IMR-90 (cell line): ENCODE results near the gene TNRC18. TPM values are rescaled to one million over a fixed set of nuclear protein-coding genes. Genes with fewer than 3 reads are reported as not detected.
A peak's percentile ranks its signal among the peaks of the same experiment; 100 is the strongest.

ENCODE experiments used
- ATAC-seq: fragments of 200-7000 bp; cut with Tn5 transposase; 2 replicates; pipeline ENCODE4 v1.9.1; 2020; ENCODE audit warnings: low read depth, mild to moderate bottlenecking, moderate library complexity
- BruUV-seq: library from RNA; stranded (reverse); fragments of 400-500 nt; replicated peaks from 2 replicates; lab custom pipeline; 2021; lab: Mats Ljungman, UMichigan
- CTCF ChIA-PET: fragments of 300-600 bp; formaldehyde crosslinking; extraction: SDS; loops from one replicate; lab custom pipeline; 2021; ENCODE audit warnings: antibody characterized with exemption; lab: Yijun Ruan, JAX
- POLR2A ChIA-PET: fragments of 300-600 bp; sonication (Branson Sonifier 250); formaldehyde crosslinking; loops from one replicate; lab custom pipeline; 2022; ENCODE audit warnings: antibody characterized with exemption; ENCODE audit not compliant: unreplicated experiment; lab: Charles Lee
- DNase-seq: peaks from one replicate; pipeline ENCODE4 v3.0.0; 2013
- H2AFZ ChIP-seq: replicated peaks from 2 replicates; pipeline ENCODE3; 2013; ENCODE audit warnings: low read length, mild to moderate bottlenecking; ENCODE audit not compliant: poor library complexity
- H2AK5ac ChIP-seq: 2 replicates; pipeline ENCODE4 v1.6.1; 2013; ENCODE audit warnings: low read depth, low read length, inconsistent platforms
- H2AK9ac ChIP-seq: replicated peaks from 2 replicates; pipeline ENCODE3; 2013; ENCODE audit warnings: mild to moderate bottlenecking, low read depth, low read length, moderate library complexity; ENCODE audit not compliant: poor library complexity
- H2BK120ac ChIP-seq: 2 replicates; pipeline ENCODE4 v1.6.1; 2013; ENCODE audit warnings: low read depth, low read length, inconsistent platforms
- H2BK15ac ChIP-seq: 3 replicates; pipeline ENCODE4 v1.6.1; 2013; ENCODE audit warnings: low read depth, low read length, inconsistent platforms
- H2BK20ac ChIP-seq: 2 replicates; pipeline ENCODE4 v1.6.1; 2013; ENCODE audit warnings: low read depth, mild to moderate bottlenecking, inconsistent platforms, low read length, moderate library complexity
- H2BK5ac ChIP-seq: 2 replicates; pipeline ENCODE4 v1.6.1; 2013; ENCODE audit warnings: mild to moderate bottlenecking, low read depth, low read length, inconsistent platforms; ENCODE audit not compliant: poor library complexity, severe bottlenecking
- H3K14ac ChIP-seq: replicated peaks from 2 replicates; pipeline ENCODE4 v1.6.1; 2013; ENCODE audit warnings: low read depth, low read length, inconsistent platforms
- H3K18ac ChIP-seq: 2 replicates; pipeline ENCODE4 v1.6.1; 2013; ENCODE audit warnings: low read depth, low read length, control low read depth
- H3K23ac ChIP-seq: 2 replicates; pipeline ENCODE4 v1.6.1; 2013; ENCODE audit warnings: low read depth, low read length, inconsistent platforms
- H3K27ac ChIP-seq: 2 replicates; pipeline ENCODE4 v1.5.1; 2013; ENCODE audit warnings: mild to moderate bottlenecking, control low read depth, low read length; ENCODE audit not compliant: insufficient read depth
- H3K27me3 ChIP-seq: 2 replicates; pipeline ENCODE4 v1.6.1; 2013; ENCODE audit warnings: low read length; ENCODE audit not compliant: control insufficient read depth, insufficient read depth
- H3K36me3 ChIP-seq: 2 replicates; pipeline ENCODE4 v1.6.1; 2013; ENCODE audit warnings: low read length, mixed read lengths; ENCODE audit not compliant: control insufficient read depth, insufficient read depth
- H3K4ac ChIP-seq: 2 replicates; pipeline ENCODE4 v1.6.1; 2013; ENCODE audit warnings: low read depth, low read length, inconsistent platforms
- H3K4me1 ChIP-seq: 2 replicates; pipeline ENCODE4 v1.6.1; 2013; ENCODE audit warnings: low read length, mixed read lengths; ENCODE audit not compliant: control insufficient read depth, insufficient read depth
- H3K4me2 ChIP-seq: 2 replicates; pipeline ENCODE4 v1.6.1; 2013; ENCODE audit warnings: low read depth, mild to moderate bottlenecking, control low read depth, low read length, moderate library complexity
- H3K4me3 ChIP-seq: 2 replicates; pipeline ENCODE4 v1.5.1; 2013; ENCODE audit warnings: low read depth, mild to moderate bottlenecking, control low read depth, low read length, moderate library complexity; ENCODE audit not compliant: insufficient read depth
- H3K56ac ChIP-seq: 2 replicates; pipeline ENCODE4 v1.6.1; 2013; ENCODE audit warnings: low read length, inconsistent platforms; ENCODE audit not compliant: insufficient read depth; ENCODE audit errors: extremely low read depth
- H3K79me1 ChIP-seq, 2 experiments: 2 replicates each; pipeline ENCODE4 v1.6.1; 2013; ENCODE audit warnings: low read length in 2 of 2, inconsistent platforms in 1 of 2, low read depth in 1 of 2
- H3K9ac ChIP-seq: 2 replicates; pipeline ENCODE4 v1.6.1; 2013; ENCODE audit warnings: low read depth, low read length, control low read depth
- H3K9me1 ChIP-seq: 2 replicates; pipeline ENCODE4 v1.6.1; 2013; ENCODE audit warnings: low read length, inconsistent platforms; ENCODE audit not compliant: insufficient read depth
- H3K9me3 ChIP-seq: 2 replicates; pipeline ENCODE4 v1.6.1; 2013; ENCODE audit warnings: low read length; ENCODE audit not compliant: control insufficient read depth, insufficient read depth
- H4K20me1 ChIP-seq: 2 replicates; pipeline ENCODE4 v1.6.1; 2013; ENCODE audit warnings: low read length, inconsistent platforms; ENCODE audit not compliant: insufficient read depth
- H4K5ac ChIP-seq: 2 replicates; pipeline ENCODE4 v1.6.1; 2013; ENCODE audit warnings: mild to moderate bottlenecking, low read depth, low read length, control low read depth
- H4K8ac ChIP-seq, 2 experiments: 2 replicates each; pipeline ENCODE4 v1.6.1; 2013; ENCODE audit warnings: low read depth in 2 of 2, low read length in 2 of 2, control low read depth in 1 of 2, inconsistent platforms in 1 of 2
- H4K91ac ChIP-seq: 2 replicates; pipeline ENCODE4 v1.6.1; 2013; ENCODE audit warnings: low read depth, low read length, inconsistent platforms; ENCODE audit not compliant: insufficient read depth
- CEBPB ChIP-seq: IDR thresholded peaks from 2 replicates; pipeline ENCODE4 v1.6.1; 2012; ENCODE audit warnings: low read depth, low read length, improper control_type of control experiment
- CTCF ChIP-seq: conservative IDR thresholded peaks from 2 replicates; pipeline ENCODE4 v1.5.1; 2012; ENCODE audit warnings: mild to moderate bottlenecking, low read depth, low read length, improper control_type of control experiment
- MAZ ChIP-seq: IDR thresholded peaks from 2 replicates; pipeline ENCODE4 v1.6.1; 2012; ENCODE audit warnings: low read depth, mild to moderate bottlenecking, low read length, improper control_type of control experiment, moderate library complexity, borderline replicate concordance
- MXI1 ChIP-seq: IDR thresholded peaks from 2 replicates; pipeline ENCODE4 v1.6.1; 2012; ENCODE audit warnings: low read depth, mild to moderate bottlenecking, low read length, moderate library complexity, borderline replicate concordance
- RAD21 ChIP-seq: IDR thresholded peaks from 2 replicates; pipeline ENCODE4 v1.6.1; 2012; ENCODE audit warnings: low read length, improper control_type of control experiment
- WGBS, 2 experiments: methylation state at CpG; one replicate each; pipeline versions ENCODE4 v1.1.5 to v1.1.7; 2013; ENCODE audit warnings: missing lambda C conversion rate in 2 of 2; ENCODE audit not compliant: insufficient read length in 1 of 2; ENCODE audit errors: extremely low coverage in 2 of 2; 5-methylcytosine and 5-hydroxymethylcytosine counted together
- dilution Hi-C: fragments of 300-500 bp; cut with HindIII; formaldehyde crosslinking; loops from one replicate; pipeline ENCODE4 v1.14.3; 2018; ENCODE audit warnings: low sequenced_read_pairs; ENCODE audit not compliant: unreplicated experiment
- in situ Hi-C: fragments of 300-500 bp; cut with MboI; formaldehyde crosslinking; loops from 3 replicates; pipeline ENCODE4 v1.14.3; 2019; ENCODE audit warnings: low sequenced_read_pairs, inconsistent platforms, mixed read lengths
- intact Hi-C: fragments of 100-400 bp; cut with micrococcal nuclease; formaldehyde crosslinking; loops from 2 replicates; pipeline ENCODE4 v1.10.0; 2022
- polyA plus RNA-seq, 3 experiments: library from polyadenylated mRNA; depleted of rRNA; stranded (reverse); fragments of >200 nt; gene quantifications; 2 replicates each; pipeline ENCODE4 v1.2.3, GENCODE V29; 2012; ENCODE audit warnings: low replicate concordance in 1 of 3
- total RNA-seq: library from RNA; depleted of rRNA; stranded (reverse); fragments of >200 nt; gene quantifications from 2 replicates; pipeline ENCODE4 v1.2.3, GENCODE V29; 2012

The TNRC18 gene
- total and polyA plus RNA-seq, 2 of the 4 experiments (the other 2 are of a cell fraction), result 4.7 to 29.6 TPM

GRCh38 chr7:5428478-5429252 lies 5.0 kb upstream of the TNRC18 start:
- H4K5ac ChIP-seq, result peak overlapping the region; percentile 58

More at GRCh38 chr7:5428478-5429252, 5.0 kb upstream of the TNRC18 start:
- H3K18ac ChIP-seq, result peak overlapping the region; percentile 77
- H2BK20ac ChIP-seq, result no peak overlapping the region
- peak overlapping the region; percentile 99 for H2AK9ac ChIP-seq
- WGBS, 2 experiments, result 0% methylated on average over 23 of the region's 46 CpGs; no CpG with 5 or more reads in 1 of the 2 experiments
- no peak overlapping the region; the same call in 2 of the 3 replicates for H2BK15ac ChIP-seq
- intact Hi-C loops (no loop called here), in situ Hi-C loops (no loop called here), dilution Hi-C loops (no loop called here)
- peak overlapping the region; percentile 90 for H3K9ac ChIP-seq
- ChIA-PET CTCF (interaction anchor here (0.5 kb wide), 1 partner anchor 72 kb away, joined by 3 read pairs; no protein-coding TSS in a partner anchor), POLR2A (no interaction called here)
- peaks cover 9% of the 10 kb centered on the region; the same call in 1 of the 2 replicates for H3K36me3 ChIP-seq
- H2AFZ ChIP-seq, result peak overlapping the region; percentile 77
- peak overlapping the region; percentile 99 for H3K27ac ChIP-seq
- peaks cover 38% of the 10 kb centered on the region; the same call in 1 of the 2 replicates for H4K20me1 ChIP-seq
- ATAC-seq, result peak; percentile 8
- H4K8ac ChIP-seq, result peak overlapping the region; percentile 89 to 95
- H3K4me1 ChIP-seq, result peaks cover 6% of the 10 kb centered on the region; the same call in 1 of the 2 replicates
- H3K79me1 ChIP-seq, result peaks cover 7 to 36% of the 10 kb centered on the region in 2 experiments
- peak; percentile 90 for DNase-seq
- BruUV-seq, result no TSS peak
- TF ChIP-seq MXI1, result peak; percentile 74
- peak; percentile 67 for TF ChIP-seq CEBPB
- TF ChIP-seq CTCF, result peak; percentile 27; the same call in 1 of the 2 replicates
- TF ChIP-seq MAZ, result no peak
- peak; percentile 34 for TF ChIP-seq RAD21
- H2AK5ac ChIP-seq, result peak overlapping the region; percentile 81
- H3K23ac ChIP-seq, result peak overlapping the region; percentile 95
- peak overlapping the region; percentile 59 for H3K4me3 ChIP-seq
- 0 out of 2 replicates have a peak, but pooled peaks cover 2% of the 10 kb centered on the region for H3K9me3 ChIP-seq
- H3K27me3 ChIP-seq, result no peaks in the 10 kb centered on the region
- peak overlapping the region; percentile 90 for H2BK5ac ChIP-seq
- peak overlapping the region; percentile 90 for H3K4me2 ChIP-seq
- H3K14ac ChIP-seq, result peak overlapping the region; percentile 95
- peak overlapping the region; percentile 96 for H3K4ac ChIP-seq
- H4K91ac ChIP-seq, result peak overlapping the region; percentile 85
- H2BK120ac ChIP-seq, result peak overlapping the region; percentile 75
- H3K9me1 ChIP-seq, result peaks cover 4% of the 10 kb centered on the region
- H3K56ac ChIP-seq, result peak overlapping the region; percentile 89
